DND-41 (cell line): ENCODE data around the gene TBC1D22A.

Source experiments
- ATAC-seq: fragments of 200-7000 bp; cut with Tn5 transposase; 3 replicates; pipeline ENCODE4 v1.9.1; 2021; ENCODE audit warnings: low read depth; ENCODE audit not compliant: insufficient read depth
- DNase-seq: peaks from one replicate; pipeline ENCODE4 v3.0.0-alpha.2; 2020
- H2AFZ ChIP-seq: 2 replicates; pipeline ENCODE4 v1.6.0; 2012; ENCODE audit warnings: low read depth, low read length
- H3K27ac ChIP-seq: 2 replicates; pipeline ENCODE4 v1.5.1; 2012; ENCODE audit warnings: low read length, inconsistent platforms
- H3K27me3 ChIP-seq: fragments of 200-600 bp; sonication (generic); 2 replicates; pipeline ENCODE4 v1.6.0; 2012; ENCODE audit warnings: low read length, mild to moderate bottlenecking, inconsistent platforms; ENCODE audit not compliant: insufficient read depth, poor library complexity
- H3K36me3 ChIP-seq: 2 replicates; pipeline ENCODE4 v1.5.1; 2012; ENCODE audit warnings: low read length, inconsistent platforms; ENCODE audit not compliant: insufficient read depth
- H3K4me1 ChIP-seq: 2 replicates; pipeline ENCODE4 v1.5.1; 2012; ENCODE audit warnings: mild to moderate bottlenecking, low read length; ENCODE audit not compliant: insufficient read depth
- H3K4me2 ChIP-seq: 2 replicates; pipeline ENCODE4 v1.6.0; 2012; ENCODE audit warnings: mild to moderate bottlenecking, moderate library complexity, low read length, inconsistent platforms; ENCODE audit not compliant: insufficient read depth
- H3K4me3 ChIP-seq, 2 experiments: fragments of 200-600 bp in 1 of 2; shearing (Covaris generic) in 1 of 2; 2 replicates each; pipeline ENCODE4 v1.5.1; 2012 to 2016; ENCODE audit warnings: inconsistent platforms in 2 of 2, low read length in 2 of 2, mild to moderate bottlenecking in 2 of 2, low read depth in 1 of 2, moderate library complexity in 1 of 2
- H3K79me2 ChIP-seq: 2 replicates; pipeline ENCODE4 v1.6.0; 2012; ENCODE audit warnings: low read length, inconsistent platforms; ENCODE audit not compliant: insufficient read depth
- H3K9ac ChIP-seq: 2 replicates; pipeline ENCODE4 v1.6.0; 2012; ENCODE audit warnings: low read depth, mild to moderate bottlenecking, inconsistent platforms, low read length, moderate library complexity
- H3K9me3 ChIP-seq: 2 replicates; pipeline ENCODE4 v1.5.1; 2012; ENCODE audit warnings: low read length, moderate library complexity, mild to moderate bottlenecking, inconsistent platforms; ENCODE audit not compliant: insufficient read depth, severe bottlenecking
- H4K20me1 ChIP-seq: 2 replicates; pipeline ENCODE4 v1.6.0; 2012; ENCODE audit warnings: low read length; ENCODE audit not compliant: insufficient read depth
- CTCF ChIP-seq: IDR thresholded peaks from 2 replicates; pipeline ENCODE4 v1.5.1; 2012; ENCODE audit warnings: borderline replicate concordance, low read length, moderate library complexity, mild to moderate bottlenecking; ENCODE audit not compliant: poor library complexity, severe bottlenecking; ENCODE audit errors: extremely low read depth
- EZH2 ChIP-seq: IDR thresholded peaks from 3 replicates; pipeline ENCODE4 v1.6.1; 2012; ENCODE audit warnings: borderline replicate concordance, low read depth, mild to moderate bottlenecking, moderate library complexity, low read length, inconsistent platforms; ENCODE audit not compliant: severe bottlenecking

The TBC1D22A gene

GRCh38 chr22:46929710-46930204, 167.3 kb downstream of the TBC1D22A start:
- no peak for DNase-seq
- Histone ChIP-seq H3K4me1 (no peaks in the 10 kb centered on the region), H3K27ac (no peak overlapping the region), H2AFZ (no peak overlapping the region), H3K9ac (no peak overlapping the region), H3K4me3 (no peak overlapping the region), H3K79me2 (no peaks in the 10 kb centered on the region), H3K36me3 (peaks cover 5% of the 10 kb centered on the region; the same call in 1 of the 2 replicates), H3K4me2 (no peak overlapping the region), H3K27me3 (no peaks in the 10 kb centered on the region), H4K20me1 (no peaks in the 10 kb centered on the region), H3K9me3 (no peaks in the 10 kb centered on the region)
- ATAC-seq: no peak
- no peak for TF ChIP-seq EZH2
- no peak for TF ChIP-seq CTCF

- Histone ChIP-seq H4K20me1 (no peaks in the 10 kb centered on the region), H3K4me3 (no peak overlapping the region), H3K36me3 (peaks cover 5% of the 10 kb centered on the region; the same call in 1 of the 2 replicates), H2AFZ (no peak overlapping the region), H3K27ac (no peak overlapping the region), H3K4me2 (no peak overlapping the region), H3K27me3 (no peaks in the 10 kb centered on the region), H3K9me3 (no peaks in the 10 kb centered on the region), H3K4me1 (no peaks in the 10 kb centered on the region), H3K9ac (no peak overlapping the region), H3K79me2 (no peaks in the 10 kb centered on the region)
- DNase-seq (no peak), ATAC-seq (no peak)
- no peak for TF ChIP-seq CTCF
- no peak for TF ChIP-seq EZH2
Measured at GRCh38 chr22:46931414-46931813, 169.0 kb downstream of the TBC1D22A start.

- ATAC-seq: no peak
- DNase-seq: no peak
- no peaks in the 10 kb centered on the region for H3K9me3 ChIP-seq
- no peak overlapping the region for H3K4me2 ChIP-seq
- no peak overlapping the region for H3K4me3 ChIP-seq
- H3K79me2 ChIP-seq: no peaks in the 10 kb centered on the region
- H3K27ac ChIP-seq: no peak overlapping the region
- H3K4me1 ChIP-seq: no peaks in the 10 kb centered on the region
- no peak overlapping the region for H3K9ac ChIP-seq
- no peaks in the 10 kb centered on the region for H4K20me1 ChIP-seq
- H3K27me3 ChIP-seq: no peaks in the 10 kb centered on the region
- peaks cover 5% of the 10 kb centered on the region; the same call in 1 of the 2 replicates for H3K36me3 ChIP-seq
- H2AFZ ChIP-seq: no peak overlapping the region
- TF ChIP-seq CTCF (no peak), EZH2 (no peak)
Measured at GRCh38 chr22:46931881-46932280, 169.4 kb downstream of the TBC1D22A start.
